CD14-positive monocyte (primary cell): ENCODE results near the gene DSTYK. TPM values are rescaled to one million over a fixed set of nuclear protein-coding genes. Genes with fewer than 3 reads are reported as not detected.

ENCODE experiments used
- DNase-seq, 3 donors: peaks; one replicate each; pipeline ENCODE4 v3.0.0-alpha.2; 2011 to 2022
- H2AFZ ChIP-seq: 2 replicates; pipeline ENCODE4 v1.6.0; 2012; ENCODE audit warnings: mild to moderate bottlenecking, low read depth, low read length, inconsistent platforms; ENCODE audit not compliant: insufficient read depth, poor library complexity, severe bottlenecking
- H3K27ac ChIP-seq, 2 donors: 1 replicate in 1 of 2; 2 replicates in 1 of 2; pipeline ENCODE4 v1.5.1; 2012 to 2013; ENCODE audit warnings: low read length in 2 of 2, control low read depth in 1 of 2, inconsistent platforms in 1 of 2, low read depth in 1 of 2, mild to moderate bottlenecking in 1 of 2
- H3K27me3 ChIP-seq, 2 donors: one replicate each; pipeline versions ENCODE4 v1.6.0 to v1.6.1; 2011 to 2013; ENCODE audit warnings: low read length in 2 of 2; ENCODE audit not compliant: control insufficient read depth in 2 of 2, insufficient read depth in 2 of 2
- H3K36me3 ChIP-seq, 2 donors: replicated peaks in 1 of 2; 1 replicate in 1 of 2; 2 replicates in 1 of 2; pipeline versions ENCODE4 v1.5.1 to v1.6.1; 2012 to 2013; ENCODE audit warnings: low read length in 2 of 2, control low read depth in 1 of 2, inconsistent platforms in 1 of 2, mild to moderate bottlenecking in 1 of 2; ENCODE audit not compliant: insufficient read depth in 2 of 2, control insufficient read depth in 1 of 2
- H3K4me1 ChIP-seq, 2 donors: 1 replicate in 1 of 2; 2 replicates in 1 of 2; pipeline versions ENCODE4 v1.5.1 to v1.6.1; 2012 to 2013; ENCODE audit warnings: low read length in 2 of 2, control low read depth in 1 of 2, inconsistent platforms in 1 of 2, mild to moderate bottlenecking in 1 of 2, moderate library complexity in 1 of 2; ENCODE audit not compliant: insufficient read depth in 2 of 2, control insufficient read depth in 1 of 2
- H3K4me2 ChIP-seq: replicated peaks from 2 replicates; pipeline ENCODE3; 2012; ENCODE audit warnings: low read length, moderate library complexity, mild to moderate bottlenecking; ENCODE audit not compliant: poor library complexity, severe bottlenecking; ENCODE audit errors: extremely low read depth
- H3K4me3 ChIP-seq, 3 experiments: fragments of 200-600 bp in 1 of 3; sonication (generic) in 1 of 3; replicated peaks in 1 of 3; 1 replicate in 2 of 3; 2 replicates in 1 of 3; pipeline ENCODE4 v1.5.1; 2011 to 2013; ENCODE audit warnings: low read length in 3 of 3, mild to moderate bottlenecking in 3 of 3, control low read depth in 2 of 3, low read depth in 2 of 3, inconsistent platforms in 1 of 3, moderate library complexity in 1 of 3
- H3K79me2 ChIP-seq: 2 replicates; pipeline ENCODE4 v1.6.0; 2012; ENCODE audit warnings: mild to moderate bottlenecking, control low read depth, inconsistent platforms, low read length, moderate library complexity; ENCODE audit not compliant: insufficient read depth
- H3K9ac ChIP-seq: 2 replicates; pipeline ENCODE4 v1.6.0; 2017; ENCODE audit warnings: low read length, mild to moderate bottlenecking; ENCODE audit not compliant: insufficient read depth, poor library complexity, severe bottlenecking
- H3K9me3 ChIP-seq, 2 donors: replicated peaks in 1 of 2; 1 replicate in 1 of 2; 2 replicates in 1 of 2; pipeline versions ENCODE4 v1.5.1 to v1.6.1; 2012 to 2013; ENCODE audit warnings: low read length in 2 of 2, control low read depth in 1 of 2; ENCODE audit not compliant: control insufficient read depth in 1 of 2, insufficient read depth in 1 of 2
- H4K20me1 ChIP-seq: 2 replicates; pipeline ENCODE4 v1.6.0; 2012; ENCODE audit warnings: mild to moderate bottlenecking, low read length, control low read depth, moderate library complexity; ENCODE audit not compliant: insufficient read depth
- H3K27ac Mint-ChIP-seq, 7 donors: one replicate each; pipeline ENCODE4 v1.8.0; 2020; ENCODE audit warnings: mild to moderate bottlenecking in 7 of 7, mixed read lengths in 7 of 7, moderate library complexity in 6 of 7, inconsistent platforms in 2 of 7
- H3K27me3 Mint-ChIP-seq, 3 donors: one replicate each; pipeline ENCODE4 v1.8.0; 2021 to 2022; ENCODE audit warnings: low read depth in 3 of 3, mild to moderate bottlenecking in 3 of 3, mixed read lengths in 3 of 3, moderate library complexity in 3 of 3, inconsistent platforms in 1 of 3
- H3K36me3 Mint-ChIP-seq, 2 donors: one replicate each; pipeline ENCODE4 v1.8.0; 2020; ENCODE audit warnings: mixed read lengths in 2 of 2, inconsistent platforms in 1 of 2, mild to moderate bottlenecking in 1 of 2
- H3K4me1 Mint-ChIP-seq: one replicate; pipeline ENCODE4 v1.8.0; 2020; ENCODE audit warnings: mild to moderate bottlenecking, mixed read lengths
- H3K4me3 Mint-ChIP-seq, 2 donors: one replicate each; pipeline ENCODE4 v1.8.0; 2020; ENCODE audit warnings: mild to moderate bottlenecking in 2 of 2, mixed read lengths in 2 of 2, moderate library complexity in 1 of 2
- H3K9me3 Mint-ChIP-seq, 7 donors: one replicate each; pipeline ENCODE4 v1.8.0; 2020 to 2022; ENCODE audit warnings: mixed read lengths in 7 of 7, mild to moderate bottlenecking in 6 of 7, moderate library complexity in 6 of 7, inconsistent platforms in 2 of 7
- WGBS: methylation state at CpG from one replicate; pipeline ENCODE4 v1.1.5; 2013; ENCODE audit warnings: missing lambda C conversion rate; ENCODE audit not compliant: insufficient coverage; 5-methylcytosine and 5-hydroxymethylcytosine counted together
- intact Hi-C, 2 donors: fragments of 100-400 bp; cut with micrococcal nuclease; formaldehyde crosslinking; loops; one replicate each; pipeline versions ENCODE4 v1.15.0 to v1.15.1; 2023
- polyA plus RNA-seq, 3 donors: library from polyadenylated mRNA; depleted of rRNA in 1 of 3; unstranded in 2 of 3; stranded (reverse) in 1 of 3; fragments of 300-500 nt in 2 of 3; fragments of >200 nt in 1 of 3; fragmentation: Illumina TruSeq in 2 of 3; gene quantifications; 1 replicate in 2 of 3; 2 replicates in 1 of 3; pipeline ENCODE4 v1.2.3, GENCODE V29; 2012 to 2021
- TF ChIP-seq, protein P1 (sequence below): fragments of 200-600 bp; IDR thresholded peaks from one replicate; pipeline ENCODE4 v1.8.0; 2022; ENCODE audit warnings: antibody characterized with exemption, mild to moderate bottlenecking

Gene DSTYK
- polyA plus RNA-seq, 3 donors: 2.9 to 6.5 (median 3.8) TPM

GRCh38 chr1:205229399-205229871, 17.9 kb upstream of the DSTYK start:
- Histone ChIP-seq H4K20me1 (no peaks in the 10 kb centered on the region), H3K79me2 (no peaks in the 10 kb centered on the region), H3K4me1 (peaks cover 27% of the 10 kb centered on the region in 2 donors), H3K27me3 (peaks cover 38 to 55% of the 10 kb centered on the region in 2 donors), H3K9ac (no peak overlapping the region), H2AFZ (no peak overlapping the region), H3K4me2 (peak overlapping the region; percentile 90), H3K36me3 (no peaks in the 10 kb centered on the region), H3K9me3 (no peaks in the 10 kb centered on the region), H3K4me3 (peak overlapping the region in 2 of 3 experiments; percentile 8 to 80), H3K27ac (no peak overlapping the region)
- TF ChIP-seq, protein P1, sequence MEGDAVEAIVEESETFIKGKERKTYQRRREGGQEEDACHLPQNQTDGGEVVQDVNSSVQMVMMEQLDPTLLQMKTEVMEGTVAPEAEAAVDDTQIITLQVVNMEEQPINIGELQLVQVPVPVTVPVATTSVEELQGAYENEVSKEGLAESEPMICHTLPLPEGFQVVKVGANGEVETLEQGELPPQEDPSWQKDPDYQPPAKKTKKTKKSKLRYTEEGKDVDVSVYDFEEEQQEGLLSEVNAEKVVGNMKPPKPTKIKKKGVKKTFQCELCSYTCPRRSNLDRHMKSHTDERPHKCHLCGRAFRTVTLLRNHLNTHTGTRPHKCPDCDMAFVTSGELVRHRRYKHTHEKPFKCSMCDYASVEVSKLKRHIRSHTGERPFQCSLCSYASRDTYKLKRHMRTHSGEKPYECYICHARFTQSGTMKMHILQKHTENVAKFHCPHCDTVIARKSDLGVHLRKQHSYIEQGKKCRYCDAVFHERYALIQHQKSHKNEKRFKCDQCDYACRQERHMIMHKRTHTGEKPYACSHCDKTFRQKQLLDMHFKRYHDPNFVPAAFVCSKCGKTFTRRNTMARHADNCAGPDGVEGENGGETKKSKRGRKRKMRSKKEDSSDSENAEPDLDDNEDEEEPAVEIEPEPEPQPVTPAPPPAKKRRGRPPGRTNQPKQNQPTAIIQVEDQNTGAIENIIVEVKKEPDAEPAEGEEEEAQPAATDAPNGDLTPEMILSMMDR: no peak
- Mint-ChIP-seq H3K9me3 (peaks cover 0 to 14% (median 4%) of the 10 kb centered on the region in 7 donors), H3K4me1 (peaks cover 35% of the 10 kb centered on the region), H3K27ac (no peak overlapping the region), H3K27me3 (peaks cover 46 to 50% (median 47%) of the 10 kb centered on the region in 3 donors), H3K36me3 (peaks cover 3% of the 10 kb centered on the region in 2 donors), H3K4me3 (peak overlapping the region; percentile 81 to 96)
- peak in 1 of 3 donors; percentile 15 for DNase-seq
- WGBS: 4% methylated on average over 4 of the region's 15 CpGs
- intact Hi-C loops: no loop called here

DNA sequence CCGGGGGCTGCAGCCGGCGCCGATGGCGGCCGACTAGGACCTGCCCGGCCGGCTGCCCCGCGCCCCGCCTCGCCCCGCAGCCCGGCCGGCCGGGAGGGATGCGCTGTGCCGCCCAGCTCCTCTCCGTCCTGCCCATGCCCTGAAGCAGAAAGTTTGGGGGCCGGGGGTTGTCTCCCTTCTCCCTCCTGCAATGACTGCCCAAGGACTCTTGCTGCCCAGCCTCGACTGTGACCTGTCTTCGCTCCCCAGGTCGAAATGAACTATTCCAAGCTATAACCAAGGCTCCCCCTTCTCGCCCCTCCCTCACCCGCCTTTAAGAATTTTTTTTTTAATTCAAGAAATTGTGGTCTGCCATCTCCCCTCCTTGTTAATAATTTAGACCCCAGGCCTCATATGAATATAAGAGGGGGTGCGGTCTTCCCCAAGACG, 16.6 kb upstream of the DSTYK start:
- TF ChIP-seq, protein P1: no peak
- no peak for DNase-seq
- Mint-ChIP-seq H3K9me3 (peaks cover 0 to 14% (median 4%) of the 10 kb centered on the region in 7 donors), H3K27ac (peak overlapping the region in 1 of 7 donors; percentile 30), H3K4me3 (peak overlapping the region; percentile 81 to 96), H3K27me3 (peaks cover 46 to 50% (median 47%) of the 10 kb centered on the region in 3 donors), H3K4me1 (peaks cover 35% of the 10 kb centered on the region), H3K36me3 (peaks cover 3% of the 10 kb centered on the region in 2 donors)
- Histone ChIP-seq H3K79me2 (no peaks in the 10 kb centered on the region), H3K9ac (no peak overlapping the region), H4K20me1 (no peaks in the 10 kb centered on the region), H3K4me3 (peak overlapping the region; percentile 30 to 80 (median 33)), H3K4me2 (peak overlapping the region; percentile 90), H3K4me1 (peaks cover 27% of the 10 kb centered on the region in 2 donors), H3K27ac (no peak overlapping the region), H3K9me3 (no peaks in the 10 kb centered on the region), H3K36me3 (no peaks in the 10 kb centered on the region), H2AFZ (peak overlapping the region; percentile 66), H3K27me3 (peaks cover 38 to 55% of the 10 kb centered on the region in 2 donors)
- 0% methylated on average over 21 of the region's 27 CpGs for WGBS
- intact Hi-C loops: no loop called here
